Panc1 (cell line): ENCODE results near the gene EIPR1. TPM values are rescaled to one million over a fixed set of nuclear protein-coding genes. Genes with fewer than 3 reads are reported as not detected.

Experiments
- ATAC-seq: fragments of 200-7000 bp; cut with Tn5 transposase; 2 replicates; pipeline ENCODE4 v1.9.1; 2020; ENCODE audit warnings: mild to moderate bottlenecking, moderate library complexity
- BruUV-seq: library from RNA; stranded (reverse); fragments of 400-500 nt; replicated peaks from 2 replicates; lab custom pipeline; 2021; lab: Mats Ljungman, UMichigan
- CTCF ChIA-PET: fragments of 300-600 bp; sonication (Branson Sonifier 250); formaldehyde crosslinking; loops from one replicate; lab custom pipeline; 2022; ENCODE audit warnings: antibody characterized with exemption; lab: Charles Lee
- POLR2A ChIA-PET: fragments of 300-600 bp; sonication (Branson Sonifier 250); formaldehyde crosslinking; loops from one replicate; lab custom pipeline; 2022; ENCODE audit warnings: antibody characterized with exemption; lab: Charles Lee
- DNase-seq: peaks from one replicate; pipeline ENCODE4 v3.0.0-alpha.2; 2010; ENCODE audit warnings: low read depth, low spot score
- H3K27ac ChIP-seq: 2 replicates; pipeline ENCODE4 v1.5.1; 2011; ENCODE audit warnings: mild to moderate bottlenecking, low read length, inconsistent platforms
- H3K27me3 ChIP-seq: fragments of 200-500 bp; sonication (Bioruptor generic); 2 replicates; pipeline ENCODE4 v1.6.0; 2014; ENCODE audit warnings: low read length, inconsistent platforms; ENCODE audit not compliant: control insufficient read depth, insufficient read depth
- H3K36me3 ChIP-seq: fragments of 200-500 bp; sonication (Bioruptor generic); 2 replicates; pipeline ENCODE4 v1.5.1; 2014; ENCODE audit warnings: inconsistent platforms, mild to moderate bottlenecking, low read length, moderate library complexity; ENCODE audit not compliant: control insufficient read depth, insufficient read depth
- H3K4me1 ChIP-seq: 2 replicates; pipeline ENCODE4 v1.5.1; 2011; ENCODE audit warnings: inconsistent platforms, mild to moderate bottlenecking, low read length, moderate library complexity; ENCODE audit not compliant: control insufficient read depth, insufficient read depth
- H3K4me3 ChIP-seq, 2 experiments: 2 replicates each; pipeline ENCODE4 v1.5.1; 2011 to 2012; ENCODE audit warnings: low read depth in 2 of 2, low read length in 2 of 2, mild to moderate bottlenecking in 2 of 2, inconsistent platforms in 1 of 2, moderate library complexity in 1 of 2
- H3K9me3 ChIP-seq: fragments of 200-500 bp; sonication (Bioruptor generic); 2 replicates; pipeline ENCODE4 v1.5.1; 2014; ENCODE audit warnings: low read depth, mild to moderate bottlenecking, inconsistent platforms, low read length, moderate library complexity; ENCODE audit not compliant: control insufficient read depth, insufficient read depth
- CTCF ChIP-seq: fragments of 450-650 bp; IDR thresholded peaks from 2 replicates; pipeline ENCODE4 v1.5.1; 2017; ENCODE audit warnings: mild to moderate bottlenecking
- POLR2AphosphoS5 ChIP-seq: IDR thresholded peaks from 2 replicates; pipeline ENCODE4 v1.6.1; 2012; ENCODE audit warnings: mild to moderate bottlenecking, low read depth, low read length, moderate library complexity
- REST ChIP-seq, 2 experiments: IDR thresholded peaks; 2 replicates each; pipeline ENCODE4 v1.6.1; 2011 to 2012; ENCODE audit warnings: low read depth in 2 of 2, control low read depth in 1 of 2, low read length in 1 of 2, mild to moderate bottlenecking in 1 of 2, moderate library complexity in 1 of 2; ENCODE audit not compliant: insufficient read depth in 1 of 2
- SIN3A ChIP-seq: IDR thresholded peaks from 2 replicates; pipeline ENCODE4 v1.6.1; 2012; ENCODE audit warnings: low read depth, mild to moderate bottlenecking, low read length, moderate library complexity, borderline replicate concordance; ENCODE audit not compliant: insufficient read depth
- TCF7L2 ChIP-seq: IDR thresholded peaks from 2 replicates; pipeline ENCODE4 v1.6.1; 2011; ENCODE audit warnings: mild to moderate bottlenecking, low read depth, low read length, inconsistent platforms
- in situ Hi-C: cut with HindIII; loops from 2 replicates; pipeline ENCODE4 v1.10.0; 2016; ENCODE audit warnings: low sequenced_read_pairs, low pct_unique_long_range_greater_than_20kb
- intact Hi-C: fragments of 100-400 bp; cut with micrococcal nuclease; formaldehyde crosslinking; loops from one replicate; pipeline ENCODE4 v1.10.0; 2022; ENCODE audit not compliant: unreplicated experiment
- total RNA-seq: library from RNA; stranded (reverse); gene quantifications from one replicate; pipeline ENCODE4 v1.2.1, GENCODE V29; 2021; ENCODE audit not compliant: unreplicated experiment

The EIPR1 gene
- total RNA-seq, 1 experiment from 2014 or later, result 26.7 TPM

- Histone ChIP-seq H3K4me1 (no peaks in the 10 kb centered on the region), H3K27me3 (no peaks in the 10 kb centered on the region), H3K4me3 (no peak overlapping the region), H3K9me3 (peaks cover under 1% of the 10 kb centered on the region; the same call in 1 of the 2 replicates), H3K36me3 (no peaks in the 10 kb centered on the region), H3K27ac (no peak overlapping the region)
- ChIA-PET POLR2A (no interaction called here), CTCF (no interaction called here)
- intact Hi-C loops, result no loop called here
- in situ Hi-C loops, result no loop called here
- TF ChIP-seq CTCF (no peak), REST (IDR thresholded peaks at IDR 0.05; ENCODE audit: insufficient read depth in 1 of 2, low read depth in 2 of 2, low read length in 1 of 2) (no peak), SIN3A (no peak), POLR2AphosphoS5 (no peak), TCF7L2 (no peak)
- ATAC-seq (no peak), DNase-seq (no peak)
- BruUV-seq, result no TSS peak
These were observed 96.7 kb downstream of the EIPR1 start for GRCh38 chr2:3280683-3281520.

GRCh38 chr2:3280197-3280596, 97.4 kb downstream of the EIPR1 start:
- H3K27me3 ChIP-seq, result no peaks in the 10 kb centered on the region
- DNase-seq (no peak), ATAC-seq (no peak)
- no TSS peak for BruUV-seq
- TF ChIP-seq SIN3A (no peak), CTCF (no peak), TCF7L2 (no peak), REST (IDR thresholded peaks at IDR 0.05; ENCODE audit: insufficient read depth in 1 of 2, low read depth in 2 of 2, low read length in 1 of 2) (no peak), POLR2AphosphoS5 (no peak)
- no peaks in the 10 kb centered on the region for H3K36me3 ChIP-seq
- H3K4me3 ChIP-seq, result no peak overlapping the region
- H3K27ac ChIP-seq, result no peak overlapping the region
- H3K9me3 ChIP-seq, result peaks cover 5% of the 10 kb centered on the region
- no peaks in the 10 kb centered on the region for H3K4me1 ChIP-seq
- ChIA-PET CTCF (no interaction called here), POLR2A (no interaction called here)
- intact Hi-C loops (no loop called here), in situ Hi-C loops (no loop called here)
